HG02642 (cell line): ENCODE data around the gene SULT2B1.
"Not testable (repeated sequence)": the region's sequence is repeated elsewhere in the genome, so short reads cannot be mapped to it uniquely, and the experiment has no call there.

Source experiments
- ATAC-seq: cut with Tn5 transposase; IDR thresholded peaks from one replicate; pipeline ENCODE4 v1.9.1; 2021; ENCODE audit warnings: mild to moderate bottlenecking; ENCODE audit not compliant: unreplicated experiment, poor library complexity

Gene SULT2B1

GRCh38 chr19:48524732-48525131, 27.2 kb upstream of the SULT2B1 start:
- ATAC-seq, result no peak

- ATAC-seq, result no peak
These were observed 22.8 kb upstream of the SULT2B1 start for GRCh38 chr19:48529156-48529555.

GRCh38 chr19:48530066-48530720, 21.8 kb upstream of the SULT2B1 start:
- no peak for ATAC-seq

- ATAC-seq, result no peak
These were observed 21.2 kb upstream of the SULT2B1 start for GRCh38 chr19:48530770-48531169.

- no peak for ATAC-seq
These were observed 18.2 kb upstream of the SULT2B1 start for GRCh38 chr19:48533770-48534169.

- ATAC-seq, result no peak
These were observed 14.4 kb upstream of the SULT2B1 start for GRCh38 chr19:48537541-48537940.

- not testable (repeated sequence) for ATAC-seq
These were observed 13.9 kb upstream of the SULT2B1 start for GRCh38 chr19:48538057-48538456.

GRCh38 chr19:48539503-48540096, 12.4 kb upstream of the SULT2B1 start:
- no peak for ATAC-seq

- ATAC-seq, result no peak
These were observed 11.9 kb upstream of the SULT2B1 start for GRCh38 chr19:48540110-48540509.

- no peak for ATAC-seq
These were observed 10.2 kb upstream of the SULT2B1 start for GRCh38 chr19:48541813-48542212.

- no peak for ATAC-seq
These were observed 8.8 kb upstream of the SULT2B1 start for GRCh38 chr19:48543121-48543710.

GRCh38 chr19:48544856-48545750, 6.9 kb upstream of the SULT2B1 start:
- no peak for ATAC-seq

GRCh38 chr19:48547722-48548121, 4.2 kb upstream of the SULT2B1 start:
- no peak for ATAC-seq

- no peak for ATAC-seq
These were observed 3.6 kb upstream of the SULT2B1 start for GRCh38 chr19:48548253-48548911.

GRCh38 chr19:48549380-48549779, 2.6 kb upstream of the SULT2B1 start:
- no peak for ATAC-seq

- no peak for ATAC-seq
These were observed 692 bp downstream of the SULT2B1 start for GRCh38 chr19:48552406-48553322.

GRCh38 chr19:48553676-48554384, 1.9 kb downstream of the SULT2B1 start:
- ATAC-seq, result no peak

- ATAC-seq, result no peak
These were observed 2.6 kb downstream of the SULT2B1 start for GRCh38 chr19:48554385-48555091.
